IMR-90 (cell line): Measurements from ENCODE around the gene PXK. TPM values are rescaled to one million over a fixed set of nuclear protein-coding genes. Genes with fewer than 3 reads are reported as not detected.

Experiments
- ATAC-seq: fragments of 200-7000 bp; cut with Tn5 transposase; 2 replicates; pipeline ENCODE4 v1.9.1; 2020; ENCODE audit warnings: low read depth, mild to moderate bottlenecking, moderate library complexity
- BruUV-seq: library from RNA; stranded (reverse); fragments of 400-500 nt; replicated peaks from 2 replicates; lab custom pipeline; 2021; lab: Mats Ljungman, UMichigan
- CTCF ChIA-PET: fragments of 300-600 bp; formaldehyde crosslinking; extraction: SDS; loops from one replicate; lab custom pipeline; 2021; ENCODE audit warnings: antibody characterized with exemption; lab: Yijun Ruan, JAX
- POLR2A ChIA-PET: fragments of 300-600 bp; sonication (Branson Sonifier 250); formaldehyde crosslinking; loops from one replicate; lab custom pipeline; 2022; ENCODE audit warnings: antibody characterized with exemption; ENCODE audit not compliant: unreplicated experiment; lab: Charles Lee
- DNase-seq: peaks from one replicate; pipeline ENCODE4 v3.0.0; 2013
- H2AFZ ChIP-seq: replicated peaks from 2 replicates; pipeline ENCODE3; 2013; ENCODE audit warnings: low read length, mild to moderate bottlenecking; ENCODE audit not compliant: poor library complexity
- H2AK5ac ChIP-seq: 2 replicates; pipeline ENCODE4 v1.6.1; 2013; ENCODE audit warnings: low read depth, low read length, inconsistent platforms
- H2AK9ac ChIP-seq: replicated peaks from 2 replicates; pipeline ENCODE3; 2013; ENCODE audit warnings: mild to moderate bottlenecking, low read depth, low read length, moderate library complexity; ENCODE audit not compliant: poor library complexity
- H2BK120ac ChIP-seq: 2 replicates; pipeline ENCODE4 v1.6.1; 2013; ENCODE audit warnings: low read depth, low read length, inconsistent platforms
- H2BK15ac ChIP-seq: 3 replicates; pipeline ENCODE4 v1.6.1; 2013; ENCODE audit warnings: low read depth, low read length, inconsistent platforms
- H2BK20ac ChIP-seq: 2 replicates; pipeline ENCODE4 v1.6.1; 2013; ENCODE audit warnings: low read depth, mild to moderate bottlenecking, inconsistent platforms, low read length, moderate library complexity
- H2BK5ac ChIP-seq: 2 replicates; pipeline ENCODE4 v1.6.1; 2013; ENCODE audit warnings: mild to moderate bottlenecking, low read depth, low read length, inconsistent platforms; ENCODE audit not compliant: poor library complexity, severe bottlenecking
- H3K14ac ChIP-seq: replicated peaks from 2 replicates; pipeline ENCODE4 v1.6.1; 2013; ENCODE audit warnings: low read depth, low read length, inconsistent platforms
- H3K18ac ChIP-seq: 2 replicates; pipeline ENCODE4 v1.6.1; 2013; ENCODE audit warnings: low read depth, low read length, control low read depth
- H3K23ac ChIP-seq: 2 replicates; pipeline ENCODE4 v1.6.1; 2013; ENCODE audit warnings: low read depth, low read length, inconsistent platforms
- H3K27ac ChIP-seq: 2 replicates; pipeline ENCODE4 v1.5.1; 2013; ENCODE audit warnings: mild to moderate bottlenecking, control low read depth, low read length; ENCODE audit not compliant: insufficient read depth
- H3K27me3 ChIP-seq: 2 replicates; pipeline ENCODE4 v1.6.1; 2013; ENCODE audit warnings: low read length; ENCODE audit not compliant: control insufficient read depth, insufficient read depth
- H3K36me3 ChIP-seq: 2 replicates; pipeline ENCODE4 v1.6.1; 2013; ENCODE audit warnings: low read length, mixed read lengths; ENCODE audit not compliant: control insufficient read depth, insufficient read depth
- H3K4ac ChIP-seq: 2 replicates; pipeline ENCODE4 v1.6.1; 2013; ENCODE audit warnings: low read depth, low read length, inconsistent platforms
- H3K4me1 ChIP-seq: 2 replicates; pipeline ENCODE4 v1.6.1; 2013; ENCODE audit warnings: low read length, mixed read lengths; ENCODE audit not compliant: control insufficient read depth, insufficient read depth
- H3K4me2 ChIP-seq: 2 replicates; pipeline ENCODE4 v1.6.1; 2013; ENCODE audit warnings: low read depth, mild to moderate bottlenecking, control low read depth, low read length, moderate library complexity
- H3K4me3 ChIP-seq: 2 replicates; pipeline ENCODE4 v1.5.1; 2013; ENCODE audit warnings: low read depth, mild to moderate bottlenecking, control low read depth, low read length, moderate library complexity; ENCODE audit not compliant: insufficient read depth
- H3K56ac ChIP-seq: 2 replicates; pipeline ENCODE4 v1.6.1; 2013; ENCODE audit warnings: low read length, inconsistent platforms; ENCODE audit not compliant: insufficient read depth; ENCODE audit errors: extremely low read depth
- H3K79me1 ChIP-seq, 2 experiments: 2 replicates each; pipeline ENCODE4 v1.6.1; 2013; ENCODE audit warnings: low read length in 2 of 2, inconsistent platforms in 1 of 2, low read depth in 1 of 2
- H3K9ac ChIP-seq: 2 replicates; pipeline ENCODE4 v1.6.1; 2013; ENCODE audit warnings: low read depth, low read length, control low read depth
- H3K9me1 ChIP-seq: 2 replicates; pipeline ENCODE4 v1.6.1; 2013; ENCODE audit warnings: low read length, inconsistent platforms; ENCODE audit not compliant: insufficient read depth
- H3K9me3 ChIP-seq: 2 replicates; pipeline ENCODE4 v1.6.1; 2013; ENCODE audit warnings: low read length; ENCODE audit not compliant: control insufficient read depth, insufficient read depth
- H4K20me1 ChIP-seq: 2 replicates; pipeline ENCODE4 v1.6.1; 2013; ENCODE audit warnings: low read length, inconsistent platforms; ENCODE audit not compliant: insufficient read depth
- H4K5ac ChIP-seq: 2 replicates; pipeline ENCODE4 v1.6.1; 2013; ENCODE audit warnings: mild to moderate bottlenecking, low read depth, low read length, control low read depth
- H4K8ac ChIP-seq, 2 experiments: 2 replicates each; pipeline ENCODE4 v1.6.1; 2013; ENCODE audit warnings: low read depth in 2 of 2, low read length in 2 of 2, control low read depth in 1 of 2, inconsistent platforms in 1 of 2
- H4K91ac ChIP-seq: 2 replicates; pipeline ENCODE4 v1.6.1; 2013; ENCODE audit warnings: low read depth, low read length, inconsistent platforms; ENCODE audit not compliant: insufficient read depth
- CHD1 ChIP-seq: IDR thresholded peaks from 2 replicates; pipeline ENCODE4 v1.6.1; 2012; ENCODE audit warnings: low read depth, low read length, improper control_type of control experiment
- CTCF ChIP-seq: conservative IDR thresholded peaks from 2 replicates; pipeline ENCODE4 v1.5.1; 2012; ENCODE audit warnings: mild to moderate bottlenecking, low read depth, low read length, improper control_type of control experiment
- ELK1 ChIP-seq: fragments of 150-350 bp; IDR thresholded peaks from 2 replicates; pipeline ENCODE4 v1.6.1; 2016; ENCODE audit warnings: low read depth, mild to moderate bottlenecking, low read length, moderate library complexity, borderline replicate concordance
- FOS ChIP-seq: fragments of 150-350 bp; IDR thresholded peaks from 2 replicates; pipeline ENCODE4 v1.6.1; 2016; ENCODE audit warnings: low read depth, low read length
- MAZ ChIP-seq: IDR thresholded peaks from 2 replicates; pipeline ENCODE4 v1.6.1; 2012; ENCODE audit warnings: low read depth, mild to moderate bottlenecking, low read length, improper control_type of control experiment, moderate library complexity, borderline replicate concordance
- MXI1 ChIP-seq: IDR thresholded peaks from 2 replicates; pipeline ENCODE4 v1.6.1; 2012; ENCODE audit warnings: low read depth, mild to moderate bottlenecking, low read length, moderate library complexity, borderline replicate concordance
- NFE2L2 ChIP-seq: fragments of 150-350 bp; IDR thresholded peaks from 2 replicates; pipeline ENCODE4 v1.6.1; 2016; ENCODE audit warnings: low read depth, mild to moderate bottlenecking, low read length
- POLR2A ChIP-seq: IDR thresholded peaks from 2 replicates; pipeline ENCODE4 v1.6.1; 2012; ENCODE audit warnings: mild to moderate bottlenecking, low read depth, low read length
- RAD21 ChIP-seq: IDR thresholded peaks from 2 replicates; pipeline ENCODE4 v1.6.1; 2012; ENCODE audit warnings: low read length, improper control_type of control experiment
- RCOR1 ChIP-seq: IDR thresholded peaks from 2 replicates; pipeline ENCODE4 v1.6.1; 2012; ENCODE audit warnings: mild to moderate bottlenecking, low read length, improper control_type of control experiment; ENCODE audit not compliant: insufficient replicate concordance
- RFX5 ChIP-seq: IDR thresholded peaks from 2 replicates; pipeline ENCODE4 v1.8.0; 2012; ENCODE audit warnings: low read depth, mild to moderate bottlenecking, low read length, moderate library complexity
- SMC3 ChIP-seq: fragments of 150-350 bp; IDR thresholded peaks from 2 replicates; pipeline ENCODE4 v1.6.1; 2016; ENCODE audit warnings: low read depth, mild to moderate bottlenecking, antibody characterized with exemption, low read length, moderate library complexity
- dilution Hi-C: fragments of 300-500 bp; cut with HindIII; formaldehyde crosslinking; loops from one replicate; pipeline ENCODE4 v1.14.3; 2018; ENCODE audit warnings: low sequenced_read_pairs; ENCODE audit not compliant: unreplicated experiment
- in situ Hi-C: fragments of 300-500 bp; cut with MboI; formaldehyde crosslinking; loops from 3 replicates; pipeline ENCODE4 v1.14.3; 2019; ENCODE audit warnings: low sequenced_read_pairs, inconsistent platforms, mixed read lengths
- intact Hi-C: fragments of 100-400 bp; cut with micrococcal nuclease; formaldehyde crosslinking; loops from 2 replicates; pipeline ENCODE4 v1.10.0; 2022
- polyA plus RNA-seq, 3 experiments: library from polyadenylated mRNA; depleted of rRNA; stranded (reverse); fragments of >200 nt; gene quantifications; 2 replicates each; pipeline ENCODE4 v1.2.3, GENCODE V29; 2012; ENCODE audit warnings: low replicate concordance in 1 of 3
- total RNA-seq: library from RNA; depleted of rRNA; stranded (reverse); fragments of >200 nt; gene quantifications from 2 replicates; pipeline ENCODE4 v1.2.3, GENCODE V29; 2012

PXK gene
- total and polyA plus RNA-seq, 2 of the 4 experiments (the other 2 are of a cell fraction) = 14.3 to 17.7 TPM

GRCh38 chr3:58361866-58362265, 29.2 kb downstream of the PXK start:
- Histone ChIP-seq H4K8ac (no peak overlapping the region), H3K9ac (no peak overlapping the region), H3K9me3 (no peaks in the 10 kb centered on the region), H2AK9ac (no peak overlapping the region), H3K4me1 (peaks cover 7% of the 10 kb centered on the region), H3K79me1 (peaks cover 16 to 39% of the 10 kb centered on the region in 2 experiments), H3K14ac (no peak overlapping the region), H3K4me3 (no peak overlapping the region), H3K56ac (no peak overlapping the region), H4K5ac (no peak overlapping the region), H4K20me1 (peaks cover 14% of the 10 kb centered on the region; the same call in 1 of the 2 replicates), H3K23ac (no peak overlapping the region), H3K4ac (no peak overlapping the region), H3K27me3 (no peaks in the 10 kb centered on the region), H3K36me3 (no peaks in the 10 kb centered on the region), H2BK5ac (no peak overlapping the region), H3K18ac (no peak overlapping the region), H3K4me2 (no peak overlapping the region), H3K27ac (no peak overlapping the region), H2BK20ac (no peak overlapping the region), H2BK15ac (no peak overlapping the region), H3K9me1 (peaks cover 11% of the 10 kb centered on the region), H2BK120ac (no peak overlapping the region), H2AFZ (no peak overlapping the region), H2AK5ac (no peak overlapping the region), H4K91ac (no peak overlapping the region)
- CTCF ChIA-PET = no interaction called here
- no TSS peak for BruUV-seq
- DNase-seq (no peak), ATAC-seq (no peak)
- dilution Hi-C loops = no loop called here
- TF ChIP-seq ELK1 (no peak), SMC3 (no peak), NFE2L2 (no peak), RFX5 (no peak), RCOR1 (no peak), RAD21 (no peak), POLR2A (no peak), FOS (no peak), CTCF (no peak), MAZ (no peak), MXI1 (no peak), CHD1 (no peak)
- POLR2A ChIA-PET = no interaction called here
- intact Hi-C loops = no loop called here
- in situ Hi-C loops = no loop called here
